ENCODE data around the gene PER1. TPM values are rescaled to one million over a fixed set of nuclear protein-coding genes. Genes with fewer than 3 reads are reported as not detected.
A peak's percentile ranks its signal among the peaks of the same experiment; 100 is the strongest.

The PER1 gene
- total and polyA plus RNA-seq, 2 of the 13 experiments (the other 11 are each of a cell fraction or from before 2014, with no cell fraction given) = 2.6 to 3.6 TPM

DNA sequence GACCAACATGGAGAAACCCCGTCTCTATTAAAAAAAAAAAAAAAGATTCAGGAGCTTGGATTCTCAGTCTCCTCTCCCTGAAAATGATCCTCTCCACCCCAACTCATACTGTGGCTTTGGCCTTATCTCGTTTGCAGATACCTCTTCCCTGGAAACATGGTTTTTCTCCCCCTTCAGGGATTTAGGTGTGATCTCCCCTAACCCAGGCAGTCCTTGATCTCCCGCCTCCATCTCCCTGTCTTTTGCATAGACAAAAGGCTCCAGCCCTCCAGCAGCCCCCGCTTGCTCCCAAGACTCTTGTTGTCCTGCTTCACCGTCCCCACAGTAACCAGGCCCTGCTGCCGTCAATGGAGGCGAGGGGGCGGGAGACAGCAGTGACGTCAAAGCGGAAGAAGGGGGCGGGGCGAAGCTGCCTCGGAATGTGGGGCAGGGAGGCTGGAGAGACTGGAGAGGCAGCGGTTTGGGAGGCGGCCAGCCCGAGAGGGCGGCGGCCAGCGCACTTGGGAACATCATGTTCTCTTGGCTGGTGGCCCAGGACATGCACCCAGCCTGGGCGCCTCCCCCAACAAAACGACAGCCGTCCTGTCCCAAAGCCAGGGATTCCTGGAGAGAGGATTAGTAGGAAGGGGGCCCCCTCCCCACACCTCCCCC lies 1.9 kb upstream of the PER1 start (continued):
- peak; percentile 4 for TF ChIP-seq TBL1XR1 (IDR thresholded peaks at IDR 0.05; ENCODE audit: borderline replicate concordance, low read length, partially characterized antibody)
- no peak for TF ChIP-seq ZBTB1 (CRISPR knock-in tag; IDR thresholded peaks at IDR 0.05; ENCODE audit: borderline replicate concordance)
- TF ChIP-seq, protein P1, sequence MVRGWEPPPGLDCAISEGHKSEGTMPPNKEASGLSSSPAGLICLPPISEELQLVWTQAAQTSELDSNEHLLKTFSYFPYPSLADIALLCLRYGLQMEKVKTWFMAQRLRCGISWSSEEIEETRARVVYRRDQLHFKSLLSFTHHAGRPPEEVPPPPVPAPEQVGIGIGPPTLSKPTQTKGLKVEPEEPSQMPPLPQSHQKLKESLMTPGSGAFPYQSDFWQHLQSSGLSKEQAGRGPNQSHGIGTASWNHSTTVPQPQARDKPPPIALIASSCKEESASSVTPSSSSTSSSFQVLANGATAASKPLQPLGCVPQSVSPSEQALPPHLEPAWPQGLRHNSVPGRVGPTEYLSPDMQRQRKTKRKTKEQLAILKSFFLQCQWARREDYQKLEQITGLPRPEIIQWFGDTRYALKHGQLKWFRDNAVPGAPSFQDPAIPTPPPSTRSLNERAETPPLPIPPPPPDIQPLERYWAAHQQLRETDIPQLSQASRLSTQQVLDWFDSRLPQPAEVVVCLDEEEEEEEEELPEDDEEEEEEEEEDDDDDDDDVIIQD (CRISPR knock-in tag; IDR thresholded peaks at IDR 0.05; ENCODE audit: low read depth) = no peak
- TF ChIP-seq, protein P2, sequence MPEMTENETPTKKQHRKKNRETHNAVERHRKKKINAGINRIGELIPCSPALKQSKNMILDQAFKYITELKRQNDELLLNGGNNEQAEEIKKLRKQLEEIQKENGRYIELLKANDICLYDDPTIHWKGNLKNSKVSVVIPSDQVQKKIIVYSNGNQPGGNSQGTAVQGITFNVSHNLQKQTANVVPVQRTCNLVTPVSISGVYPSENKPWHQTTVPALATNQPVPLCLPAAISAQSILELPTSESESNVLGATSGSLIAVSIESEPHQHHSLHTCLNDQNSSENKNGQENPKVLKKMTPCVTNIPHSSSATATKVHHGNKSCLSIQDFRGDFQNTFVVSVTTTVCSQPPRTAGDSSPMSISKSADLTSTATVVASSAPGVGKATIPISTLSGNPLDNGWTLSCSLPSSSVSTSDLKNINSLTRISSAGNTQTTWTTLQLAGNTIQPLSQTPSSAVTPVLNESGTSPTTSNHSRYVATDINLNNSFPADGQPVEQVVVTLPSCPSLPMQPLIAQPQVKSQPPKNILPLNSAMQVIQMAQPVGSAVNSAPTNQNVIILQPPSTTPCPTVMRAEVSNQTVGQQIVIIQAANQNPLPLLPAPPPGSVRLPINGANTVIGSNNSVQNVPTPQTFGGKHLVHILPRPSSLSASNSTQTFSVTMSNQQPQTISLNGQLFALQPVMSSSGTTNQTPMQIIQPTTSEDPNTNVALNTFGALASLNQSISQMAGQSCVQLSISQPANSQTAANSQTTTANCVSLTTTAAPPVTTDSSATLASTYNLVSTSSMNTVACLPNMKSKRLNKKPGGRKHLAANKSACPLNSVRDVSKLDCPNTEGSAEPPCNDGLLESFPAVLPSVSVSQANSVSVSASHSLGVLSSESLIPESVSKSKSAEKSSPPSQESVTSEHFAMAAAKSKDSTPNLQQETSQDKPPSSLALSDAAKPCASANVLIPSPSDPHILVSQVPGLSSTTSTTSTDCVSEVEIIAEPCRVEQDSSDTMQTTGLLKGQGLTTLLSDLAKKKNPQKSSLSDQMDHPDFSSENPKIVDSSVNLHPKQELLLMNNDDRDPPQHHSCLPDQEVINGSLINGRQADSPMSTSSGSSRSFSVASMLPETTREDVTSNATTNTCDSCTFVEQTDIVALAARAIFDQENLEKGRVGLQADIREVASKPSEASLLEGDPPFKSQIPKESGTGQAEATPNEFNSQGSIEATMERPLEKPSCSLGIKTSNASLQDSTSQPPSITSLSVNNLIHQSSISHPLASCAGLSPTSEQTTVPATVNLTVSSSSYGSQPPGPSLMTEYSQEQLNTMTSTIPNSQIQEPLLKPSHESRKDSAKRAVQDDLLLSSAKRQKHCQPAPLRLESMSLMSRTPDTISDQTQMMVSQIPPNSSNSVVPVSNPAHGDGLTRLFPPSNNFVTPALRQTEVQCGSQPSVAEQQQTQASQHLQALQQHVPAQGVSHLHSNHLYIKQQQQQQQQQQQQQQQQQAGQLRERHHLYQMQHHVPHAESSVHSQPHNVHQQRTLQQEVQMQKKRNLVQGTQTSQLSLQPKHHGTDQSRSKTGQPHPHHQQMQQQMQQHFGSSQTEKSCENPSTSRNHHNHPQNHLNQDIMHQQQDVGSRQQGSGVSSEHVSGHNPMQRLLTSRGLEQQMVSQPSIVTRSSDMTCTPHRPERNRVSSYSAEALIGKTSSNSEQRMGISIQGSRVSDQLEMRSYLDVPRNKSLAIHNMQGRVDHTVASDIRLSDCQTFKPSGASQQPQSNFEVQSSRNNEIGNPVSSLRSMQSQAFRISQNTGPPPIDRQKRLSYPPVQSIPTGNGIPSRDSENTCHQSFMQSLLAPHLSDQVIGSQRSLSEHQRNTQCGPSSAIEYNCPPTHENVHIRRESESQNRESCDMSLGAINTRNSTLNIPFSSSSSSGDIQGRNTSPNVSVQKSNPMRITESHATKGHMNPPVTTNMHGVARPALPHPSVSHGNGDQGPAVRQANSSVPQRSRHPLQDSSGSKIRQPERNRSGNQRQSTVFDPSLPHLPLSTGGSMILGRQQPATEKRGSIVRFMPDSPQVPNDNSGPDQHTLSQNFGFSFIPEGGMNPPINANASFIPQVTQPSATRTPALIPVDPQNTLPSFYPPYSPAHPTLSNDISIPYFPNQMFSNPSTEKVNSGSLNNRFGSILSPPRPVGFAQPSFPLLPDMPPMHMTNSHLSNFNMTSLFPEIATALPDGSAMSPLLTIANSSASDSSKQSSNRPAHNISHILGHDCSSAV (CRISPR knock-in tag; IDR thresholded peaks at IDR 0.05; ENCODE audit: borderline replicate concordance) = no peak
- TF ChIP-seq ZNF577 (CRISPR knock-in tag; IDR thresholded peaks at IDR 0.05; ENCODE audit: borderline replicate concordance, low read depth) = no peak
- TF ChIP-seq, protein P3, sequence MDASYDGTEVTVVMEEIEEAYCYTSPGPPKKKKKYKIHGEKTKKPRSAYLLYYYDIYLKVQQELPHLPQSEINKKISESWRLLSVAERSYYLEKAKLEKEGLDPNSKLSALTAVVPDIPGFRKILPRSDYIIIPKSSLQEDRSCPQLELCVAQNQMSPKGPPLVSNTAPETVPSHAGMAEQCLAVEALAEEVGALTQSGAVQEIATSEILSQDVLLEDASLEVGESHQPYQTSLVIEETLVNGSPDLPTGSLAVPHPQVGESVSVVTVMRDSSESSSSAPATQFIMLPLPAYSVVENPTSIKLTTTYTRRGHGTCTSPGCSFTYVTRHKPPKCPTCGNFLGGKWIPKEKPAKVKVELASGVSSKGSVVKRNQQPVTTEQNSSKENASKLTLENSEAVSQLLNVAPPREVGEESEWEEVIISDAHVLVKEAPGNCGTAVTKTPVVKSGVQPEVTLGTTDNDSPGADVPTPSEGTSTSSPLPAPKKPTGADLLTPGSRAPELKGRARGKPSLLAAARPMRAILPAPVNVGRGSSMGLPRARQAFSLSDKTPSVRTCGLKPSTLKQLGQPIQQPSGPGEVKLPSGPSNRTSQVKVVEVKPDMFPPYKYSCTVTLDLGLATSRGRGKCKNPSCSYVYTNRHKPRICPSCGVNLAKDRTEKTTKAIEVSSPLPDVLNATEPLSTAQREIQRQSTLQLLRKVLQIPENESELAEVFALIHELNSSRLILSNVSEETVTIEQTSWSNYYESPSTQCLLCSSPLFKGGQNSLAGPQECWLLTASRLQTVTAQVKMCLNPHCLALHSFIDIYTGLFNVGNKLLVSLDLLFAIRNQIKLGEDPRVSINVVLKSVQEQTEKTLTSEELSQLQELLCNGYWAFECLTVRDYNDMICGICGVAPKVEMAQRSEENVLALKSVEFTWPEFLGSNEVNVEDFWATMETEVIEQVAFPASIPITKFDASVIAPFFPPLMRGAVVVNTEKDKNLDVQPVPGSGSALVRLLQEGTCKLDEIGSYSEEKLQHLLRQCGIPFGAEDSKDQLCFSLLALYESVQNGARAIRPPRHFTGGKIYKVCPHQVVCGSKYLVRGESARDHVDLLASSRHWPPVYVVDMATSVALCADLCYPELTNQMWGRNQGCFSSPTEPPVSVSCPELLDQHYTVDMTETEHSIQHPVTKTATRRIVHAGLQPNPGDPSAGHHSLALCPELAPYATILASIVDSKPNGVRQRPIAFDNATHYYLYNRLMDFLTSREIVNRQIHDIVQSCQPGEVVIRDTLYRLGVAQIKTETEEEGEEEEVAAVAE (CRISPR knock-in tag; IDR thresholded peaks at IDR 0.05; ENCODE audit: borderline replicate concordance) = no peak
- TF ChIP-seq ZNF83 (CRISPR knock-in tag; IDR thresholded peaks at IDR 0.05; ENCODE audit: borderline replicate concordance) = no peak
- no peak for TF ChIP-seq ZNF34 (CRISPR knock-in tag; IDR thresholded peaks at IDR 0.05; ENCODE audit: borderline replicate concordance)
- TF ChIP-seq XRCC5 (optimal IDR thresholded peaks at IDR 0.05; ENCODE audit: low read length) = no peak
- TF ChIP-seq, protein P4, sequence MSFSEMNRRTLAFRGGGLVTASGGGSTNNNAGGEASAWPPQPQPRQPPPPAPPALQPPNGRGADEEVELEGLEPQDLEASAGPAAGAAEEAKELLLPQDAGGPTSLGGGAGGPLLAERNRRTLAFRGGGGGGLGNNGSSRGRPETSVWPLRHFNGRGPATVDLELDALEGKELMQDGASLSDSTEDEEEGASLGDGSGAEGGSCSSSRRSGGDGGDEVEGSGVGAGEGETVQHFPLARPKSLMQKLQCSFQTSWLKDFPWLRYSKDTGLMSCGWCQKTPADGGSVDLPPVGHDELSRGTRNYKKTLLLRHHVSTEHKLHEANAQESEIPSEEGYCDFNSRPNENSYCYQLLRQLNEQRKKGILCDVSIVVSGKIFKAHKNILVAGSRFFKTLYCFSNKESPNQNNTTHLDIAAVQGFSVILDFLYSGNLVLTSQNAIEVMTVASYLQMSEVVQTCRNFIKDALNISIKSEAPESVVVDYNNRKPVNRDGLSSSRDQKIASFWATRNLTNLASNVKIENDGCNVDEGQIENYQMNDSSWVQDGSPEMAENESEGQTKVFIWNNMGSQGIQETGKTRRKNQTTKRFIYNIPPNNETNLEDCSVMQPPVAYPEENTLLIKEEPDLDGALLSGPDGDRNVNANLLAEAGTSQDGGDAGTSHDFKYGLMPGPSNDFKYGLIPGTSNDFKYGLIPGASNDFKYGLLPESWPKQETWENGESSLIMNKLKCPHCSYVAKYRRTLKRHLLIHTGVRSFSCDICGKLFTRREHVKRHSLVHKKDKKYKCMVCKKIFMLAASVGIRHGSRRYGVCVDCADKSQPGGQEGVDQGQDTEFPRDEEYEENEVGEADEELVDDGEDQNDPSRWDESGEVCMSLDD (CRISPR knock-in tag; IDR thresholded peaks at IDR 0.05; ENCODE audit: borderline replicate concordance) = no peak
- TF ChIP-seq KDM1A (CRISPR knock-in tag; IDR thresholded peaks at IDR 0.05) = no peak

All from HepG2 (cell line).